HG03025 (cell line): ENCODE data around the gene MAP4K2.
"Not testable (repeated sequence)": the region's sequence is repeated elsewhere in the genome, so short reads cannot be mapped to it uniquely, and the experiment has no call there.

Source experiments
- ATAC-seq: cut with Tn5 transposase; IDR thresholded peaks from one replicate; pipeline ENCODE4 v1.9.1; 2021; ENCODE audit warnings: mild to moderate bottlenecking, moderate library complexity; ENCODE audit not compliant: unreplicated experiment, low FRiP score

MAP4K2 gene

GRCh38 chr11:64815433-64815832 lies 12.4 kb upstream of the MAP4K2 start:
- not testable (repeated sequence) for ATAC-seq

DNA sequence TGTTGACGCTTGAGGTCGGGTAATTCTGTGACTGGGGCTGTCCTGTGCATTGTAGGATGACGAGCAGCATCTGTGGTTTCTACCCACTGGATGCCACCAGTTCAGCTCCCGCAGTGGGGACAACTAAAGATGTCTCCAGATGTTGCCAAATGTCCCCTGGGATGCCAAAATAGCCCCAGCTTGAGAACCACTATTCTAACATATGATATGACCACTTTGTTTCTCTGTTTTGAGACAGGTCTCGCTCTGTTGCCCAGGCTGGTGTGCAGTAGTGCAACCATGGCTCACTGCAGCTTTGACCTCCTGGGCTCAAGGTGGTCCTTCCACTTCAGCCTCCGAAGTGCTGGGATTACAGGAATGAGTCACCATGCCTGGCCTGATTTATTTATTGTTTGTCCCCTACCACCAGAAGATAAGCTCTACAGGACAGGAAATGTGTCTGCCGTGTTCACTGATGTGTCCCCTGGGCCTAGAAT lies 11.7 kb upstream of the MAP4K2 start:
- ATAC-seq: no peak

- ATAC-seq: no peak
These were observed 10.8 kb upstream of the MAP4K2 start for GRCh38 chr11:64813826-64814225.

- ATAC-seq: no peak
These were observed 7.9 kb upstream of the MAP4K2 start for GRCh38 chr11:64810891-64811272.

GRCh38 chr11:64810271-64810890 lies 7.4 kb upstream of the MAP4K2 start, which contains the start of gene MEN1:
Gene MEN1, minus strand, starts transcription at chr11:64810551. Its CDS starts 442 bp downstream, at chr11:64810109.
- peak; percentile 63 for ATAC-seq

DNA sequence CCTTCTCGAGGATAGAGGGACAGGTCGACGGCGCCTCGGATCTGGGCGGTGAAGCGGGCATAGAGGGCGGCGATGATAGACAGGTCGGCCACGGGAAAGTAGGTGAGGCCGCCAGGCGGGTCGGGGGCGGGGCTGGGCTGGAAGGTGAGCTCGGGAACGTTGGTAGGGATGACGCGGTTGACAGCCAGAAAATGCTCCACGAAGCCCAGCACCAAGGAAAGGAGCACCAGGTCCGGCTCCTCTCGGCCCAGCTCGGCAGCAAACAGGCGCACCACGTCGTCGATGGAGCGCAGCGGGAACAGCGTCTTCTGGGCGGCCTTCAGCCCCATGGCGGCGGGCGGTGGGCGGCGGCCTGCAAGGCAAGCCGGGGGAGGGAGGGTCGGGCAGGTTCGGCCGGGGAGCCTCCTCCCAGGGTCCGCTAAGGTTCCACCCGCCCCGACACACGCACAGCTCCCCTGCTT lies 6.8 kb upstream of the MAP4K2 start:
- ATAC-seq: no peak

DNA sequence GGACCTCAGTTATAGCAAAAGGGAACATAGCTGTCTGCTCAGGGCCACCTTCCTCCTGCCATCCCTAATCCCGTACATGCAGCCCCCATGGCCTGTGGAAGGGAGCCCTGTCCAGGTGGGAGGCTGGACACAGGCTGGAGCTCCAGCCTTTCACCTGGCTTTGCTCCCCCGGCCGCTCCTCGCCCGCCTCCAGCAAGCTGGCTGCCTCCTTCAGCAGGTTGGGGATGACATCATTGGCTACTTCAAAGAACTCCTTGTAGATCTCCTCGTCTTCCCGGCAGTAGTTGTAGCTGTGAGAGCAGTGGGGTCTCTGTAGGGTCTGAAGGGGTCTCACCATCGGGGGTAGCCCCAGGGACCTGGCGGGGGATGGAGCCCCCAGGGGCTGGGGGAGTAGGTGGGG lies 2.5 kb upstream of the MAP4K2 start:
- no peak for ATAC-seq

DNA sequence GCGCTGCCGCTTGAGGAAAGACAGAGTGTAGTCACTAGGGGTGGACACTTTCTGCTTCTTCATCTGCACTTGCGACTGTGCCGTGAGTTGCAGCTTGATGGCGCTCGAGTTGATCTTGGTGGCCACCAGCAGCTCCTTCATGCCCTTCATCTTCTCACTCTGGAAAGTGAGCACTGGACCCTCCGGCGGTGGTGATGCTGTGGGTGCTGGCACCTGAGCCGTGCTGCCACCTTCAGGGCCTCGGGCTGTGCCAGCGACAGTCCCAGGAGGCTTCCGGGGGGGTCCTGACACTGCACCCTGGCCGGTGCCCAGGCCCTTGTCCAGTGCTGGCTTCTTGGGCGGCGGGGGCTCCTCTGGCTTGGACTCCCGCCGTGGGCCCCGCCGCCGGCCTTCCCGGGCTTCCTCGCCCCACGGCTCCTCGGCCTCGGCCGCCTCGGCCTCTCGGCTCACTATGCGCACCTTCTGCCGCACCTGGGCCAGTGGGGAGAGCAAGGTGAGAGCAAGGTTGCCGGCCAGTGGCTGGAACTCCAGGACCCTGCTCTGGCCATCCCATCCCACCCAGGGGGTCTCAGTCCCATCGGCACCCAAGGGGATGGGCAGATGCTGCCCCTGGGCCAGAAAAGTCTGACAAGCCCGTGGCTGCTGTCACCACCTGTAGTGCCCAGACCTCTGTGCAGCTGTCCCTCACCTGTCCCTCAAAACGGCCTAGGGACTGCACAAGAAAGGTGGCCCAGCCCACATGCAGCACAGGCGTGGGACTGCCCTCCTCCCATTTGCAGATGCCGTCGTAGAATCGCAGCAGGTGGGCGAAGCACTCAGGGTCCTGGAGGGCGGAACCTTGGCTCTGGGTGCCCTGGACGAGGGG lies 1.6 kb upstream of the MAP4K2 start:
- ATAC-seq: no peak

DNA sequence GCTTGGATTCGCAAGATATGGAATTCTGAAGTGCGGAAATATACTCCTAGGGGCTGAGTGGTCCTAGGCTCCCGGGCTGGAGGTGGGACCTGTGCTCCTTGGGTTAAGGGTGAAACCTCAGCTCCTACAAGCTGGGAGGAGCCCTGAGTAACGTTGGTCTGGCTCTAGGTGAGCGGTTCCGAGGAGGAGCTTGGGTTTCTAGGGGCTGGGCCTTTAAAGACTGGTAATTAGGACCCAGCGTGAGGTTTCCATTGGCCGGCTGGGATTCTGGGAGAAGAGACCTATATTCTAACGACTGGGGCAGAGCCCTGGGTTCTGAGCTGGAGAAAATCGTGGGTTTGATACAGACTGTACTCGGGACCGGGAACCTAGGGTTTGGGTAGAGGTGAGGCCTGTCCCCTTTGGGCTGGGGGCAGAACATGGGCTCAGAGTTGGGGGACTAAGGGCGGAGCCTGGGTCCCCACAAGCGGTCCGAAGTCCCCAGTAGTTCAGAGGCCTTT lies 882 bp upstream of the MAP4K2 start:
- ATAC-seq: no peak

GRCh38 chr11:64802370-64803157 lies 450 bp downstream of the MAP4K2 start:
- no peak for ATAC-seq

- no peak for ATAC-seq
These were observed 1.2 kb downstream of the MAP4K2 start for GRCh38 chr11:64801561-64802369.

DNA sequence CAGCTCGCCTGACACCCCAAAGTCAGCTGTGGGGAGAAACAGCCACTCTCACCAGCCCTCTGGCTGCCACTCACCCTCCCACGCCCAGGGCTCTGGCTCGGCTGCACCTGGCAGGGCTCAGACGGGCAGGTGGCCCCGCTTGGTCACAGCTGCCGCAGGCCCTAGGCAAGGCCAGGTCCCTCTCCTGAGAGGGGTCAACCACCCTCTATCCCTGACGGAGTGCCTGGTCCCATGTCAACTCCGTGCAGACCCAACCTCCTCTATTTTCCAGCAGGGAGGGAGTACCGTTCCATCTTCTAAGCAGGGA lies 1.9 kb downstream of the MAP4K2 start:
- no peak for ATAC-seq

- no peak for ATAC-seq
These were observed 2.5 kb downstream of the MAP4K2 start for GRCh38 chr11:64800303-64801157.

- no peak for ATAC-seq
These were observed 3.3 kb downstream of the MAP4K2 start for GRCh38 chr11:64799623-64800302.

GRCh38 chr11:64799256-64799622 lies 3.8 kb downstream of the MAP4K2 start:
- no peak for ATAC-seq

DNA sequence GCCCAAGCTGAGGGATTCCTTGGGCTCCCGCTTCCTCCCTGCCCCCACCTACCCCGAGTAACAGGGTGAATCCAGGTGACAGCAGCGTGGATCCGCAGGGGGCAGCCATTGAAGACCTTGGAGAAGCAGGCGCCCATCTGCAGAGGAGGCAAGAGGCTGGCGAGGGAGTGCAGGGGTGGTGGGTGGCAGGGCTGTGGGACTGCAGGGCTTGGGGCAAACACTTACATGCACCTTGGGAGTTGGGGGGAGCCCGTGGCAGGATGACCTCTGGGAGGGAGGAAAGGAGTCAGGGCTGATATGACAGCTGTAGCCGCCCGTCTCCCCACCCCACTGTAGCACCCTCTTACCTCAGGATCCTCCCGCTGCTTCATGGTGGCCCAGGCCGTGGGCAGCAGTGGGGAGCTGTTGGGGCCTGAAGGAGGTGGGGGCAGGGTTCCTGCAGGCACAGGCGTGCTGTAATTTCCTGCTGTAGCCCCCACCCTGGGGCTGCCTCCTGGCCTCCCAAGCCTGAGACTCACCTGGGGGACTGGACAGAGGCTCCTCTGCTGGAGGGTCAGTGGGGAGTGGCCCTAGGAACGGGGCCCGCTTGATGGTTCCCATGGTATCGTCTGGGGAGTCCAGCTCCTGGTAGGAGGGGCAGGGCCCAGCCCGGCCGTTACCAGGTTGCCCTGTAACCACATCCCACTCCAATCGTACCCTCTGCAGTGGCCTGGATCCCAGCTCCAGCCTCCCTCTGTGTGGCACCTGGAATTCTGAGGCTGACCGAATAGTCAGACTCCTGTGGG lies 6.1 kb downstream of the MAP4K2 start:
- ATAC-seq: no peak

DNA sequence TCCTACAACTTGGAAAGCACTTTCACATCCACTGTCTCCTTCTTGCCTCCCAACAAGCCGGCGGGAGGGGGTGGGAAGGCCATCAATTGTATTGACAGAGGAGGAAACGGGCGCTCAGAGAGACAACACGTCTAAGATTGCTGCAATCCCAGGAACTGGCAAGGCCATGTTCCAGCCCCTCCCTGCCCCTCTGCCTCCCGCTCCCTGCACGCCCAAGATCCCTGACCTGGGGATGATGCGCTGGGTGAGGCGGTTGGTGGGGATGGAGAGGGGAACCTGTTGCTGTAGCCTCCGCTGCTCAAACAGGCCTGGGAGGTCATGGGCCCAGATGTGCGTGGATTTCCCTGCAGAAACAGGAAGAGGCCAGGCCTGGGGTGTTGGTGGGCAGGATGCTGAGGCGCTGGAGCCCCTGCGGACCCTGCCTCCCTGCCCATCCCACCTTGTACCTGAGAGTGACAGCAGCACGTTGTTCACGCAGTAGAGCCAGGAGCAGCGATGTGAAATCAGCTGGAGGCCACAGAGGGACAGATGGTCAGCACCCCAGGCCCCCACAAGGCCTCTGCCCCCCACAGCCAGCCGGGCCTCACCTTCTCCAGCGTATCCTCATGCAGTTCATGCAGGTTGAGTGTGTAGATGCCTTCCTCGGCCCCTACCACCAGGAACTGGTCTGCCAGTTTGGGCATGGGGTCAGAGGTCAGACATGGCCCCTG lies 6.8 kb downstream of the MAP4K2 start:
- no peak for ATAC-seq
